ENCODE results near the gene MAD1L1. TPM values are rescaled to one million over a fixed set of nuclear protein-coding genes. Genes with fewer than 3 reads are reported as not detected.

The MAD1L1 gene
- total and polyA plus RNA-seq, 4 donors = 43.0 to 54.9 (median 49.9) TPM

GRCh38 chr7:1856888-1857441, 375.8 kb downstream of the MAD1L1 start:
- Histone ChIP-seq H3K4me3 (no peak overlapping the region), H3K27ac (ENCODE audit: low read depth in 1 of 2, low read length in 1 of 2) (no peak overlapping the region), H3K27me3 (ENCODE audit: control insufficient read depth in 3 of 3, insufficient read depth in 3 of 3, low read length in 2 of 3) (no peaks in the 10 kb centered on the region), H3K36me3 (ENCODE audit: control insufficient read depth in 4 of 4, insufficient read depth in 4 of 4, low read length in 4 of 4) (no peaks in the 10 kb centered on the region), H3K9me3 (ENCODE audit: control insufficient read depth in 4 of 4, insufficient read depth in 3 of 4, low read length in 3 of 4) (no peaks in the 10 kb centered on the region), H3K4me1 (ENCODE audit: control insufficient read depth in 5 of 5, insufficient read depth in 5 of 5, low read length in 5 of 5) (peaks cover 0 to 33% (median 0%) of the 10 kb centered on the region in 5 donors), H3K9ac (ENCODE audit: insufficient read depth in 1 of 2, low read length in 2 of 2) (no peak overlapping the region)
- peak in 1 of 3 donors; percentile 54 for DNase-seq
- no peak for TF ChIP-seq CTCF (IDR thresholded peaks at IDR 0.05; ENCODE audit: control extremely low read depth, extremely low read depth)
- no peak for ATAC-seq (ENCODE audit: insufficient read depth, low FRiP score)
- WGBS, 2 donors = 87 to 92% methylated on average over 24 of the region's 24 CpGs

DNA sequence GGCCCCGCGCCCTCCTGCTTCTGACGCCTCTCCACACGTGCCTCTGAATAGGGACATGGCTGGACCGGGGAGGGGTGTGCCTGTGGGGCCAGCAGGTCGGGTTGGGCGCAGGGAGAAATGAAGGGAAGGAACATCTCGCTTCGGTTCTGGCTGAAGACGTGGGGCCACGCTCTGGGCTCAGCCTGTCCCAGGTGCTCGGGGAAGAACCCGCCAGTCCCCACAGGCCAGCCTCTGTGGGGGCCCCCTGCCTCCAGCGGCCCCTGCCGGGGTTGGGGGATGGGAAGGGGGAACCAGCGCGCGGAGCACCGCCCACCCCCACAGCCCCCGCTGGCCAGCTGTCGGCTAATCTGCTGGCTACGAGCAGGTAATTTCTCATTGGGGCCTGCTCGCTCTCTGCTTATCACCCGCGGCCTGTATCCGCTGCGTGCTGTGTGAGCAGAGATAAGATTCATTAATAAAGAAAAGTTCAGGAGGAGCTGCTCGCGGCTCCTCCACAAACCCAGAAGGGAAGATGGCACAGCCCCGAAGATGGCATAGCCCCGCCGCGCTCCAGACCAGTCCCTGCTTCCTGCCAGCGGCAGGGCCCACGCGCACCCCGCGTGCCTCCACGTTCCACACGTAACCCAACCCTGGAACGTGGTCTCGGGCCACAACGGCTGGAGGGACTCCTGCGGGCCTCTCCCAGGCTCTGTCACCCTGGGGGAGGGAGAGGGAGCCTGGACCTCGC, 376.4 kb downstream of the MAD1L1 start:
- Histone ChIP-seq H3K4me3 (no peak overlapping the region), H3K9me3 (ENCODE audit: control insufficient read depth in 4 of 4, insufficient read depth in 3 of 4, low read length in 3 of 4) (no peaks in the 10 kb centered on the region), H3K9ac (ENCODE audit: insufficient read depth in 1 of 2, low read length in 2 of 2) (no peak overlapping the region), H3K27me3 (ENCODE audit: control insufficient read depth in 3 of 3, insufficient read depth in 3 of 3, low read length in 2 of 3) (no peaks in the 10 kb centered on the region), H3K4me1 (ENCODE audit: control insufficient read depth in 5 of 5, insufficient read depth in 5 of 5, low read length in 5 of 5) (peaks cover 0 to 33% (median 0%) of the 10 kb centered on the region in 5 donors), H3K27ac (ENCODE audit: low read depth in 1 of 2, low read length in 1 of 2) (no peak overlapping the region), H3K36me3 (ENCODE audit: control insufficient read depth in 4 of 4, insufficient read depth in 4 of 4, low read length in 4 of 4) (no peaks in the 10 kb centered on the region)
- ATAC-seq (ENCODE audit: insufficient read depth, low FRiP score) = no peak
- WGBS, 2 donors = 79 to 82% methylated on average over 42 to 45 of the region's 45 CpGs
- TF ChIP-seq CTCF (IDR thresholded peaks at IDR 0.05; ENCODE audit: control extremely low read depth, extremely low read depth) = no peak
- DNase-seq = peak in 2 of 3 donors; percentile 37 to 50

GRCh38 chr7:1855725-1856160, 377.0 kb downstream of the MAD1L1 start:
- Histone ChIP-seq H3K27me3 (ENCODE audit: control insufficient read depth in 3 of 3, insufficient read depth in 3 of 3, low read length in 2 of 3) (no peaks in the 10 kb centered on the region), H3K36me3 (ENCODE audit: control insufficient read depth in 4 of 4, insufficient read depth in 4 of 4, low read length in 4 of 4) (no peaks in the 10 kb centered on the region), H3K4me1 (ENCODE audit: control insufficient read depth in 5 of 5, insufficient read depth in 5 of 5, low read length in 5 of 5) (peaks cover 0 to 33% (median 0%) of the 10 kb centered on the region in 5 donors), H3K27ac (ENCODE audit: low read depth in 1 of 2, low read length in 1 of 2) (no peak overlapping the region), H3K9ac (ENCODE audit: insufficient read depth in 1 of 2, low read length in 2 of 2) (no peak overlapping the region), H3K9me3 (ENCODE audit: control insufficient read depth in 4 of 4, insufficient read depth in 3 of 4, low read length in 3 of 4) (no peaks in the 10 kb centered on the region), H3K4me3 (no peak overlapping the region)
- DNase-seq (no peak), ATAC-seq (ENCODE audit: insufficient read depth, low FRiP score) (no peak)
- no peak for TF ChIP-seq CTCF (IDR thresholded peaks at IDR 0.05; ENCODE audit: control extremely low read depth, extremely low read depth)
- 83 to 91% methylated on average over 14 of the region's 14 CpGs for WGBS, 2 donors
